Measurements from ENCODE around the gene NGEF.

DNA sequence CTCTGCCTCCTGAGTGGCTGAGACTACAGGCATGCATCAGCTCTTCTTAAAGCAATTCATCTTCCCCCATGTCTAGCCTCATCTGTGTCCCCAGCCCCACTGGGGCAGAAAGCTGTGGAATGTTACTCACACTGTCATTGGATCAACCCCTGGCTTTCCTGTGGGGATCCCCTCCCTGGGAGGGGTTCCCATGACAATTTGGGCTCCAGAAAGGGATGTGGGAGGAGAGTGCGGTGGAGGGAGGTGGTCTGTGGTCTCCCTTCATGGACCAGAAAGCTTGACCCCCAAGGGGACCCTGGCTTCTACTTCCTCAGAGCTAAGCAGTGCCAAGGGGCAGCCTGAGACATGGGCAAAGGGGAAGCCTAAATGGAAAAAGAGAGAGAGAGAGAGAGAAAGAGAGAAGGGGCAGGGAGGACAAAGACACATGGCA lies 1.3 kb downstream of the NGEF start:
- TF ChIP-seq SUZ12 (IDR thresholded peaks at IDR 0.05; ENCODE audit: extremely low read depth, insufficient read depth, insufficient read length) (no peak), ZNF274 (IDR thresholded peaks at IDR 0.05; ENCODE audit: low read depth, low read length) (no peak), YY1 (IDR thresholded peaks at IDR 0.05; ENCODE audit: insufficient read depth, insufficient read length) (no peak)
